Ectodermal cell (in vitro differentiated cells): ENCODE measurements around the gene LBHD2.

Experiments used
- H3K27ac ChIP-seq: 2 replicates; pipeline ENCODE4 v1.7.0; 2013; ENCODE audit warnings: mild to moderate bottlenecking, low read depth, low read length; ENCODE audit not compliant: insufficient read depth, poor library complexity, severe bottlenecking
- H3K27me3 ChIP-seq: 2 replicates; pipeline ENCODE4 v1.7.0; 2013; ENCODE audit warnings: mild to moderate bottlenecking, low read length; ENCODE audit not compliant: insufficient read depth, control insufficient read depth, poor library complexity, severe bottlenecking
- H3K36me3 ChIP-seq: one replicate; pipeline ENCODE4 v1.7.0; 2013; ENCODE audit warnings: low read length; ENCODE audit not compliant: control insufficient read depth, insufficient read depth
- H3K4me1 ChIP-seq: one replicate; pipeline ENCODE4 v1.7.0; 2013; ENCODE audit warnings: low read length; ENCODE audit not compliant: control insufficient read depth, insufficient read depth
- H3K4me3 ChIP-seq: 2 replicates; pipeline ENCODE4 v1.7.0; 2013; ENCODE audit warnings: low read depth, low read length, control low read depth; ENCODE audit not compliant: insufficient read depth
- H3K9me3 ChIP-seq: 2 replicates; pipeline ENCODE4 v1.7.0; 2013; ENCODE audit warnings: mild to moderate bottlenecking, low read length, moderate library complexity; ENCODE audit not compliant: control insufficient read depth
- WGBS, 2 experiments: methylation state at CpG; one replicate each; pipeline ENCODE4 v1.1.7; 2013; ENCODE audit warnings: missing lambda C conversion rate in 2 of 2; 5-methylcytosine and 5-hydroxymethylcytosine counted together

The LBHD2 gene

GRCh38 chr14:103057028-103057371 lies 27.0 kb upstream of the LBHD2 start:
- no peak overlapping the region for H3K27ac ChIP-seq
- peak overlapping the region; percentile 82 for H3K4me3 ChIP-seq
- 0% methylated on average over 53 of the region's 53 CpGs for WGBS, 2 experiments
- H3K27me3 ChIP-seq: no peaks in the 10 kb centered on the region
- no peaks in the 10 kb centered on the region for H3K9me3 ChIP-seq
- peaks cover 9% of the 10 kb centered on the region for H3K4me1 ChIP-seq
- H3K36me3 ChIP-seq: no peaks in the 10 kb centered on the region

- Histone ChIP-seq H3K9me3 (no peaks in the 10 kb centered on the region), H3K36me3 (no peaks in the 10 kb centered on the region), H3K4me1 (peaks cover 9% of the 10 kb centered on the region), H3K4me3 (peak within 1 kb of the TSS; percentile 92), H3K27me3 (no peaks in the 10 kb centered on the region), H3K27ac (no peak within 1 kb of the TSS)
- 0% methylated on average over 101 to 113 of the region's 113 CpGs for WGBS, 2 experiments
These were observed 26.4 kb upstream of the LBHD2 start, which contains the start of gene CDC42BPB for GRCh38 chr14:103057372-103058163. TSS of gene CDC42BPB (minus strand) at chr14:103057549. CDS start at chr14:103057173, 376 bp downstream.

- Histone ChIP-seq H3K27ac (no peak overlapping the region), H3K4me3 (peak overlapping the region; percentile 92), H3K27me3 (no peaks in the 10 kb centered on the region), H3K9me3 (no peaks in the 10 kb centered on the region), H3K36me3 (no peaks in the 10 kb centered on the region), H3K4me1 (peaks cover 9% of the 10 kb centered on the region)
- WGBS, 2 experiments: 48% methylated on average over 39 of the region's 39 CpGs
These were observed 25.6 kb upstream of the LBHD2 start for GRCh38 chr14:103058164-103059055.

- Histone ChIP-seq H3K27ac (no peak overlapping the region), H3K4me1 (peaks cover 9% of the 10 kb centered on the region), H3K4me3 (no peak overlapping the region), H3K36me3 (no peaks in the 10 kb centered on the region), H3K27me3 (no peaks in the 10 kb centered on the region), H3K9me3 (no peaks in the 10 kb centered on the region)
- WGBS, 2 experiments: 90 to 93% methylated on average over 5 of the region's 5 CpGs
These were observed 24.5 kb upstream of the LBHD2 start for GRCh38 chr14:103059556-103059955.

- Histone ChIP-seq H3K27me3 (no peaks in the 10 kb centered on the region), H3K9me3 (no peaks in the 10 kb centered on the region), H3K36me3 (no peaks in the 10 kb centered on the region), H3K27ac (no peak overlapping the region), H3K4me3 (no peak overlapping the region), H3K4me1 (peaks cover 5% of the 10 kb centered on the region)
- WGBS, 2 experiments: 71 to 80% methylated on average over 5 to 6 of the region's 6 CpGs
These were observed 22.5 kb upstream of the LBHD2 start for GRCh38 chr14:103061482-103061976.

- Histone ChIP-seq H3K4me3 (no peak overlapping the region), H3K36me3 (no peaks in the 10 kb centered on the region), H3K4me1 (no peaks in the 10 kb centered on the region), H3K27ac (no peak overlapping the region), H3K9me3 (no peaks in the 10 kb centered on the region), H3K27me3 (no peaks in the 10 kb centered on the region)
- 80 to 94% methylated on average over 4 of the region's 4 CpGs for WGBS, 2 experiments
These were observed 19.6 kb upstream of the LBHD2 start for GRCh38 chr14:103064436-103064835.

GRCh38 chr14:103064978-103065377 lies 19.0 kb upstream of the LBHD2 start:
- Histone ChIP-seq H3K9me3 (no peaks in the 10 kb centered on the region), H3K36me3 (no peaks in the 10 kb centered on the region), H3K4me3 (no peak overlapping the region), H3K27me3 (no peaks in the 10 kb centered on the region), H3K27ac (no peak overlapping the region), H3K4me1 (no peaks in the 10 kb centered on the region)
- 91 to 92% methylated on average over 12 of the region's 12 CpGs for WGBS, 2 experiments

- Histone ChIP-seq H3K4me3 (no peak overlapping the region), H3K27me3 (no peaks in the 10 kb centered on the region), H3K36me3 (no peaks in the 10 kb centered on the region), H3K4me1 (peaks cover 4% of the 10 kb centered on the region), H3K27ac (no peak overlapping the region), H3K9me3 (no peaks in the 10 kb centered on the region)
- WGBS, 2 experiments: 86 to 93% methylated on average over 7 of the region's 7 CpGs
These were observed 18.1 kb upstream of the LBHD2 start for GRCh38 chr14:103065861-103066260.

GRCh38 chr14:103066399-103066798 lies 17.6 kb upstream of the LBHD2 start:
- Histone ChIP-seq H3K9me3 (no peaks in the 10 kb centered on the region), H3K4me1 (peaks cover 9% of the 10 kb centered on the region), H3K4me3 (no peak overlapping the region), H3K27me3 (no peaks in the 10 kb centered on the region), H3K27ac (no peak overlapping the region), H3K36me3 (no peaks in the 10 kb centered on the region)
- WGBS, 2 experiments: 90 to 92% methylated on average over 9 of the region's 9 CpGs
